GM12874 (cell line): ENCODE measurements around the gene FBLN2.

Experiments
- TF ChIP-seq, protein P1 (sequence below): IDR thresholded peaks from 2 replicates; pipeline ENCODE4 v1.5.1; 2011; ENCODE audit warnings: low read depth, mild to moderate bottlenecking, control low read depth, low read length, moderate library complexity; ENCODE audit not compliant: insufficient read depth

The FBLN2 gene

DNA sequence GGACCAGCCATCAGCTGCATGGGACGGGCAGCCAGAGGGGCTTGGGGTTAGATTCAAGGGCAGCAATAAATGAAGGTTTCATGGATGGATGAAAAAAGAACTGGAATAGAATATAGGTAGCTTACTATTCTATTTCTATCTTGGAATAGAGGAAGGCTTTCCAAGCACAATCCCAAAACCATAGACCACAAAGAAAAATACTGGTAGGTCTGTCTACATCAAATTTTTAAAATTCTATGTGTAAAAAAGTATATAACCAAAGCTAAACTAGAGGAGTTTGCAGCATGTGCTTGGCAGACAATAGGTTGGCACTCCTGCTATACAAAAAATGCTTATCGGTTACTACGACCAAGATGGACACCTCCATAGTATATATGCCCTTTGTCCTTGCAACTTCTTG lies 7.2 kb upstream of the FBLN2 start:
- TF ChIP-seq, protein P1, sequence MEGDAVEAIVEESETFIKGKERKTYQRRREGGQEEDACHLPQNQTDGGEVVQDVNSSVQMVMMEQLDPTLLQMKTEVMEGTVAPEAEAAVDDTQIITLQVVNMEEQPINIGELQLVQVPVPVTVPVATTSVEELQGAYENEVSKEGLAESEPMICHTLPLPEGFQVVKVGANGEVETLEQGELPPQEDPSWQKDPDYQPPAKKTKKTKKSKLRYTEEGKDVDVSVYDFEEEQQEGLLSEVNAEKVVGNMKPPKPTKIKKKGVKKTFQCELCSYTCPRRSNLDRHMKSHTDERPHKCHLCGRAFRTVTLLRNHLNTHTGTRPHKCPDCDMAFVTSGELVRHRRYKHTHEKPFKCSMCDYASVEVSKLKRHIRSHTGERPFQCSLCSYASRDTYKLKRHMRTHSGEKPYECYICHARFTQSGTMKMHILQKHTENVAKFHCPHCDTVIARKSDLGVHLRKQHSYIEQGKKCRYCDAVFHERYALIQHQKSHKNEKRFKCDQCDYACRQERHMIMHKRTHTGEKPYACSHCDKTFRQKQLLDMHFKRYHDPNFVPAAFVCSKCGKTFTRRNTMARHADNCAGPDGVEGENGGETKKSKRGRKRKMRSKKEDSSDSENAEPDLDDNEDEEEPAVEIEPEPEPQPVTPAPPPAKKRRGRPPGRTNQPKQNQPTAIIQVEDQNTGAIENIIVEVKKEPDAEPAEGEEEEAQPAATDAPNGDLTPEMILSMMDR, result no peak

DNA sequence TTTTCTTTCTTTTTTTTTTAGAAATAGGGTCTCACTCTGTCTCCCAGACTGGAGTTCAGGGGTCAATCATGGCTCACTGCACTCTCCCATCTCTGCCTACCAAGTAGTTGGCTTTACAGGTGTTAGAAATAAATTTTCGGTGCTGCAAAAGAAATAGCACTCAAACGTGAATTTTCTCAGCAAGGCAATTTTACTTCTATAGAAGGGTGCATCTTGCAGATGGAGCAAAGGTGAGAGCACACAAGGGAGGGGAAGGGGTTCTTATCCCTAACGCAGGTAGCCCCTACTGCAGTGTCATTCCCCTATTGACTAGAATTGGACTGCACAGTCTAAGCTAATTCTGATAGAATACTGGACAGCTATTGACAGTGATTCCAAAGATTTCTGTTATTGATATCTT lies 6.8 kb upstream of the FBLN2 start:
- TF ChIP-seq, protein P1, result no peak

DNA sequence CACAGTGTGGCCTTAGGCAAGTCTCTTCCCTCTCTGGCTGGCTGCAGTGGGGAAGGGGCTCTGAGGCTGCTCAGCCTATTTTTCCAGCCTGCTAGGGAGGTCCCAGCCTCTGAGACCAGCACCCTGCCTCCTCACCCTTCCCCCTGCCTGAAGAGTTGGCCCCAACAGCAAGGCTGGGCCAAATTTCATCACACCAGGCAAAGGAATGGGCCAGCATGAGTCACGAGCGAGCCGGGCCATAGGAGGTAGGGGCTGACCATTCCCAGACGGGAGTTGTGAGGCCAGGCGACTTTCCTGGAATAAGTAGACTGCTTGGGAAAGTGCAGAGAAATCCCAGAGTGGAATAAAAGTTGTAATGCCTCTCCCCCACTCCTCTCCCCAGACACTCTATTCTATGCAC lies 5.7 kb upstream of the FBLN2 start:
- TF ChIP-seq, protein P1, result no peak

DNA sequence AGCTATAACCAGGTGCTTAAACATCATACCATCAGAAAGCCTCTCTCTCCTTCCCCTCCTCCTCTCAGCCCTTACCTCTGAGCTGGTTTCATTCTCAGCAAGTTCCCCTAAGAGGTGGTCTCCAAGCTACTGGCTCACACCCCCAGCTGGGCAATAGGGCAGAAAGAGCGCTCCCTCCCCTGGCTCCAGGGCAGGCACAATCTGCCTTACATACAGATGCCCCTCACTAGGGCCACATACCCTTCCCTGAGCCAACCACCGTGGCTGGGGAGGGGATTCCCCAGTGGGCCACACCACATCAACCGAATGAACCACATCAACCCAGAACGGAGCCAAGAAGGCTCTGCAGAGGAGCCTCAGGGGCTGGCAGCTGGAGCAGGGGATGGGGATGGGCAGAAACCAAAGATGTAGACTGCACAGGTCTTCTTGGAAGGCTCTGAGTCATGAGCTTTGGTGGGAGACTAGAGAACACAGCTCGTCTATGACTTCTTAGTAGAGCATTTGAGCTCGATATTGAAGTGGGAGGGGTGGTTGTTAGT lies 4.6 kb upstream of the FBLN2 start:
- TF ChIP-seq, protein P1, result no peak

DNA sequence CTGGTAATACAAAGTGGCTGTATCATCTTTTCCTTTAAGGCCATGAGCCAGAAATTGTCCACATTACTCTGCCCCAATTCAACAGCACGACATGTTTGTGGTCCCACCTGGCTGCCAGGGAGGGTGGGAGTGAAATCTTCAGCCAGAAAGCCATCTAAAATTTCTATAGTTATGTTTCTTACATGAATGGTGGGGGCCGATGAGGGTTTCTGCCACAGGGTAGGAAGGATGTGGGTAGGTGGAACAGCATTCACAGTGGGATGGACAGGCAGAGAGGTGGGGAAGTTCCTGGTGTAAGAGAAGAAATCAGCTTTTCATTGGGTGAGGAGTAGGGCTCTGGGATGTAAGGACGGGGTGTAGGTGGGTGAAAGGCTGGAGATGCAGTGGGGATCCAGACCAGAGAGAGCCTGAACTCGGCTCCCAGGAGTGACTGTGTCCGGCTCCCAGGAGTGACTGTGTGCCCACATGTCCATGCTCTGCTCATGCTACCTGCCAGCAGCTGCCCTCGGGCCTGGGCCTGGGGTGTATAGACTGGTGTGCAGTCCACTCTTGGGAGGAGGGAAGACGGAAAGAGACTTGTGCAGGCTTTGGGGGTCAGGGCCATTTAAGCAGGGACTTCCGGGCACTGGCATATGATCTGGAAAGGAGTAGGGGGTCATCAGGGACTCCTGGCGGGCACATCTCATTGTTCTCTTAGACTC lies 3.8 kb upstream of the FBLN2 start:
- TF ChIP-seq, protein P1, result no peak

DNA sequence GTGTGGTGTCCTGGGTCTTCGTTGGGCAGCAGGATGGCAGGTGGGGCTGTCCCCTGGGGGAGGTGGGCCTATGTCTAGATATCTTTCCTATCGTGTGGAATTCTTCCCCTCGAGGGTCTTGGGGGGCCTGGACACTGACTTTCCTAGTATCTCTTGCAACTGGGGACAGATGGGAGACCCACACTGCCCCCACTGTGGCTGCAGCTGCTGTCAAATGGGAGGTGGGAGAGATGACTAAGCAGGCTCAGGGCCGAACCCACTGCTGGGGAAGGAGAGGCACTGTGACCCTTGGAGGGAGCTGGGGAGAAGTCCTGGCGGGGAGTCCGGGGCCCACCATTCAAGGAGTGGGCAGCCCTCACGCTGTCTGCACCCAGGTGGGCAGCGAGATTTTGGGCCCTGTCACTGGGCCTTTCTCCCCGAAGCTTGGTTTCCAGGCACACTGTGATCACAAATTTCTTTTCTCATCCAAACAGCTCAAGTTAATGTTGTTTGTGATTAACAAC lies 2.9 kb upstream of the FBLN2 start:
- TF ChIP-seq, protein P1, result no peak

DNA sequence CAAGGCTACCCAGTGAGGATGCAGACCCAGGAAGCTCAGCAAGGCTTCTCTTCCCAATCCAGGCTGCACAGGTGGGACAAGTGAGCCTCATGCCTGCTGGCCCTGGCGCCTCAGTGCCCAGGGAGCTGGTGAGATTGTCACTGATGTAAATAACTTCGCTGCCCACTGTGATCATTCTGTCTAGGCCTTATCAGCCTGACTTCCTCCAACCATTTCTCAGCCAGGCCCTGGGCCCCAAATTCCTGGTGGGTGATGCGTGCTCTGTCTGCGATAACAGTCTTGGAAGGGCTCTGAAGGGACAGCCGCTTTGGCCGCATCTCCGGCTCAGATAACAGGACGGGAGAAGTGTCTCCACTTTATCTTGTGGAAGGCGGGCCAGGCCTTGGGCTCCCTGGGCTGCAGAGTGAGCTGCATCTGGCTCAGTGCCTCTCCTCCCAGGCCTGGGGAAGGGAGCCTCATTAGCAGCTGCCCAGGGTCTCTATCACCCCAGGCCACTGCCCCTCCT lies 2.2 kb upstream of the FBLN2 start:
- TF ChIP-seq, protein P1, result no peak
